Dermis blood vessel endothelial cell (primary cell): Measurements from ENCODE around the gene MBTPS1. TPM values are rescaled to one million over a fixed set of nuclear protein-coding genes. Genes with fewer than 3 reads are reported as not detected.

Experiments
- DNase-seq: peaks from one replicate; pipeline ENCODE4 v3.0.0; 2010
- total RNA-seq: library from RNA; depleted of rRNA; stranded (reverse); fragments of >200 nt; gene quantifications from 2 replicates; pipeline ENCODE4 v1.2.3, GENCODE V29; 2014

The MBTPS1 gene
- total RNA-seq, 1 donor from 2014 or later, result 120 TPM

- DNase-seq, result no peak
Observed at GRCh38 chr16:84096447-84097005, 20.2 kb downstream of the MBTPS1 start.

- DNase-seq, result no peak
Observed at GRCh38 chr16:84095466-84095865, 21.3 kb downstream of the MBTPS1 start.

- no peak for DNase-seq
Observed at GRCh38 chr16:84093879-84094270, 22.9 kb downstream of the MBTPS1 start.

GRCh38 chr16:84093120-84093878, 23.4 kb downstream of the MBTPS1 start:
- no peak for DNase-seq

- no peak for DNase-seq
Observed at GRCh38 chr16:84091460-84091859, 25.3 kb downstream of the MBTPS1 start.

GRCh38 chr16:84090211-84090610, 26.5 kb downstream of the MBTPS1 start:
- no peak for DNase-seq

- DNase-seq, result no peak
Observed at GRCh38 chr16:84088695-84089395, 27.9 kb downstream of the MBTPS1 start.

- DNase-seq, result no peak
Observed at GRCh38 chr16:84087466-84088151, 29.1 kb downstream of the MBTPS1 start.

GRCh38 chr16:84087001-84087400, 29.7 kb downstream of the MBTPS1 start:
- DNase-seq, result no peak

GRCh38 chr16:84086341-84086740, 30.4 kb downstream of the MBTPS1 start:
- DNase-seq, result no peak

- no peak for DNase-seq
Observed at GRCh38 chr16:84085773-84086172, 31.0 kb downstream of the MBTPS1 start.

- no peak for DNase-seq
Observed at GRCh38 chr16:84085271-84085667, 31.5 kb downstream of the MBTPS1 start.

GRCh38 chr16:84084570-84085270, 32.0 kb downstream of the MBTPS1 start:
- DNase-seq, result peak; percentile 84

GRCh38 chr16:84082835-84083569, 33.7 kb downstream of the MBTPS1 start:
- DNase-seq, result no peak

GRCh38 chr16:84082110-84082509, 34.6 kb downstream of the MBTPS1 start:
- no peak for DNase-seq

- no peak for DNase-seq
Observed at GRCh38 chr16:84081446-84081989, 35.2 kb downstream of the MBTPS1 start.

- no peak for DNase-seq
Observed at GRCh38 chr16:84080813-84081212, 35.9 kb downstream of the MBTPS1 start.

GRCh38 chr16:84080378-84080777, 36.4 kb downstream of the MBTPS1 start:
- DNase-seq, result no peak

GRCh38 chr16:84079664-84080063, 37.1 kb downstream of the MBTPS1 start:
- no peak for DNase-seq

- no peak for DNase-seq
Observed at GRCh38 chr16:84075376-84075775, 41.4 kb downstream of the MBTPS1 start.

- no peak for DNase-seq
Observed at GRCh38 chr16:84074721-84075120, 42.0 kb downstream of the MBTPS1 start.

GRCh38 chr16:84072014-84072413, 44.7 kb downstream of the MBTPS1 start:
- DNase-seq, result peak; percentile 82
